MM.1S (cell line): ENCODE data around the gene SAMD4A.

ENCODE experiments used
- CTCF ChIP-seq: fragments of 300-600 bp; sonication (generic); IDR thresholded peaks from 2 replicates; pipeline ENCODE4 v1.5.1; 2016; ENCODE audit warnings: antibody characterized with exemption, low read length, mixed read lengths
- EZH2 ChIP-seq: fragments of 300-600 bp; sonication (generic); optimal IDR thresholded peaks from 2 replicates; pipeline ENCODE3; 2017; ENCODE audit warnings: low read depth, mild to moderate bottlenecking, antibody characterized with exemption, low read length, mixed read lengths
- EZH2phosphoT487 ChIP-seq: fragments of 300-600 bp; sonication (generic); IDR thresholded peaks from 2 replicates; pipeline ENCODE4 v1.6.1; 2018; ENCODE audit warnings: antibody characterized with exemption, low read length

- TF ChIP-seq CTCF: no peak
- no peak for TF ChIP-seq EZH2
- TF ChIP-seq EZH2phosphoT487: no peak
Observed at GRCh38 chr14:54593860-54594259, 26.9 kb downstream of the SAMD4A start.
